Liver (tissue), 9 donors: ENCODE data around the gene MICAL2. TPM values are rescaled to one million over a fixed set of nuclear protein-coding genes. Genes with fewer than 3 reads are reported as not detected.

Experiments
- DNase-seq: peaks from one replicate; pipeline ENCODE4 v3.0.0-alpha.2; 2017; ENCODE audit warnings: low spot score
- H3K27ac ChIP-seq, 2 donors: one replicate each; pipeline ENCODE4 v1.7.0; 2013; ENCODE audit warnings: inconsistent platforms in 2 of 2, low read length in 2 of 2, control low read depth in 1 of 2, low read depth in 1 of 2, mild to moderate bottlenecking in 1 of 2
- H3K27me3 ChIP-seq, 4 donors: one replicate each; pipeline versions ENCODE4 v1.6.1 to v1.7.0; 2013; ENCODE audit warnings: low read length in 3 of 4, inconsistent platforms in 1 of 4, mild to moderate bottlenecking in 1 of 4, moderate library complexity in 1 of 4; ENCODE audit not compliant: control insufficient read depth in 4 of 4, insufficient read depth in 4 of 4
- H3K36me3 ChIP-seq, 4 donors: one replicate each; pipeline versions ENCODE4 v1.6.1 to v1.7.0; 2013; ENCODE audit warnings: low read length in 3 of 4, mild to moderate bottlenecking in 3 of 4, low read depth in 1 of 4, moderate library complexity in 1 of 4; ENCODE audit not compliant: control insufficient read depth in 4 of 4, insufficient read depth in 3 of 4
- H3K4me1 ChIP-seq, 4 donors: one replicate each; pipeline versions ENCODE4 v1.6.1 to v1.7.0; 2013; ENCODE audit warnings: low read length in 3 of 4, mild to moderate bottlenecking in 3 of 4, moderate library complexity in 1 of 4; ENCODE audit not compliant: control insufficient read depth in 4 of 4, insufficient read depth in 4 of 4
- H3K4me3 ChIP-seq, 3 donors: one replicate each; pipeline versions ENCODE4 v1.6.1 to v1.7.0; 2013; ENCODE audit warnings: low read length in 3 of 3, control low read depth in 1 of 3, low read depth in 1 of 3, mild to moderate bottlenecking in 1 of 3
- H3K9ac ChIP-seq, 2 donors: one replicate each; pipeline ENCODE4 v1.7.0; 2013; ENCODE audit warnings: low read length in 2 of 2, mild to moderate bottlenecking in 2 of 2, moderate library complexity in 2 of 2, control low read depth in 1 of 2, low read depth in 1 of 2
- H3K9me3 ChIP-seq, 4 donors: one replicate each; pipeline versions ENCODE4 v1.6.1 to v1.7.0; 2013; ENCODE audit warnings: low read length in 3 of 4; ENCODE audit not compliant: control insufficient read depth in 4 of 4
- EGR1 ChIP-seq, 2 donors: IDR thresholded peaks; 2 replicates each; pipeline ENCODE4 v1.6.1; 2016 to 2018; ENCODE audit warnings: antibody characterized with exemption in 2 of 2, low read depth in 2 of 2
- FOXA2 ChIP-seq: IDR thresholded peaks from 2 replicates; pipeline ENCODE4 v1.6.1; 2016; ENCODE audit warnings: antibody characterized with exemption
- HNF4A ChIP-seq, 2 donors: conservative IDR thresholded peaks; 2 replicates each; pipeline ENCODE4 v1.6.1; 2016; ENCODE audit warnings: antibody characterized with exemption in 2 of 2, mild to moderate bottlenecking in 2 of 2
- HNF4G ChIP-seq: IDR thresholded peaks from 2 replicates; pipeline ENCODE4 v1.6.1; 2016; ENCODE audit warnings: antibody characterized with exemption
- JUND ChIP-seq, 2 donors: IDR thresholded peaks; 2 replicates each; pipeline ENCODE4 v1.6.1; 2016; ENCODE audit warnings: antibody characterized with exemption in 2 of 2
- NR2F2 ChIP-seq: IDR thresholded peaks from 2 replicates; pipeline ENCODE4 v1.6.1; 2016; ENCODE audit warnings: antibody characterized with exemption
- RAD21 ChIP-seq, 2 donors: IDR thresholded peaks; 2 replicates each; pipeline ENCODE4 v1.6.1; 2016; ENCODE audit warnings: antibody characterized with exemption in 2 of 2, mild to moderate bottlenecking in 2 of 2
- RXRA ChIP-seq, 2 donors: IDR thresholded peaks; 2 replicates each; pipeline ENCODE4 v1.6.1; 2017 to 2018; ENCODE audit warnings: antibody characterized with exemption in 2 of 2, mild to moderate bottlenecking in 1 of 2
- WGBS: extraction: QIAGEN DNeasy Blood & Tissue Kit; methylation state at CpG from one replicate; pipeline ENCODE4 v1.1.7; 2013; 5-methylcytosine and 5-hydroxymethylcytosine counted together
- polyA plus RNA-seq, 2 donors: library from polyadenylated mRNA; stranded (reverse) in 1 of 2; unstranded in 1 of 2; fragments of 200-250 nt in 1 of 2; fragments of >200 nt in 1 of 2; fragmentation: Nextera tagmentation in 1 of 2; extraction: Ambion mirVana in 1 of 2; gene quantifications; one replicate each; pipeline versions ENCODE4 v1.2.1 to v1.2.3, GENCODE V29; 2013 to 2015
- total RNA-seq, 2 donors: library from RNA; depleted of rRNA; stranded (reverse); fragments of >200 nt; gene quantifications; one replicate each; pipeline ENCODE4 v1.2.3, GENCODE V29; 2014
- TF ChIP-seq, protein P1 (sequence below): IDR thresholded peaks from 2 replicates; pipeline ENCODE4 v1.6.1; 2016; ENCODE audit warnings: antibody characterized with exemption, mild to moderate bottlenecking
- TF ChIP-seq, protein P2 (sequence below): fragments of 150-350 bp; IDR thresholded peaks from 2 replicates; pipeline ENCODE4 v1.5.1; 2017; ENCODE audit warnings: improper control_type of control experiment, low read depth, low read length; ENCODE audit not compliant: missing input control
- TF ChIP-seq, protein P3 (sequence below): IDR thresholded peaks from 2 replicates; pipeline ENCODE4 v1.6.1; 2016; ENCODE audit warnings: antibody characterized with exemption
- TF ChIP-seq, protein P4 (sequence below): IDR thresholded peaks from 2 replicates; pipeline ENCODE4 v1.6.1; 2016; ENCODE audit warnings: antibody characterized with exemption
- donor health status: healthy.
- donor health status: healthy.
- donor health status: healthy.
- donor health status: healthy.
- donor health status: healthy.

Gene MICAL2
- total and polyA plus RNA-seq, 4 donors = 17.5 to 113 (median 42.9) TPM

DNA sequence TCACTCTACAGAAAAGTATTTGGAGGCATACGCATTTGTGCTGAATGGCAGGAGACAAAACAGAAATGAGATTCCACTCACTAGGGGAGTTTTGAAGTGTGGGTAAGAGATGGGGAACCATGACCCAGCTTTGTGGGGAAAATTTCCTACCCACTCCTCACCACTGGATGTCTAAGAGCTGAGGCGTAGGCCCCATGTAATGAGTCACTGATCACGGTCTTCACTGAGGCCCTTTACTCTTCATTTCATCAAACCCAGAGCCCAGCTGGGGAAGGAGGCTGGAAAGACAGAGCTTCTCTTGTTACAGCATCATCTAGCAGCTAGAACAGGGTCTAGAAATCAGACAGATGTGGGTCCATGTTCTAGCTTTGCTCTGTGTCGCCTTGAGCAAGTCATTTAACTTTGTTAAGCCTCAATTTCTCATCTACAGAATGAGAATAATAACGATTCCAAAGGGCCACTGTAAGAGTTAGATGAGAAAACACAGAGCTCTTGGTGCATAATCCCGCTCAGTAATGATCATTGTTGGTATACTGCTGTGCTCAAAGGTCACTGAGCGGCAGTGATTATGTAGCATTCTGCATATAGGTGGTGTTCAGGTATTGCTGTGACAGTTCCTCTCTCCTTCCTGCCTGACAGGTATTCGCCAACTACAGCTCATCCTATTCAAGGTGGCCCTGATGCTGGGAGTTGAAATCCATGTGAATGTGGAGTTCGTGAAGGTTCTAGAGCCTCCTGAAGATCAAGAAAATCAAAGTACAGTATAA, 97.2 kb downstream of the MICAL2 start:
- Histone ChIP-seq H3K36me3 (peaks cover 3 to 16% (median 8%) of the 10 kb centered on the region in 4 donors), H3K27ac (no peak overlapping the region), H3K9ac (no peak overlapping the region)

DNA sequence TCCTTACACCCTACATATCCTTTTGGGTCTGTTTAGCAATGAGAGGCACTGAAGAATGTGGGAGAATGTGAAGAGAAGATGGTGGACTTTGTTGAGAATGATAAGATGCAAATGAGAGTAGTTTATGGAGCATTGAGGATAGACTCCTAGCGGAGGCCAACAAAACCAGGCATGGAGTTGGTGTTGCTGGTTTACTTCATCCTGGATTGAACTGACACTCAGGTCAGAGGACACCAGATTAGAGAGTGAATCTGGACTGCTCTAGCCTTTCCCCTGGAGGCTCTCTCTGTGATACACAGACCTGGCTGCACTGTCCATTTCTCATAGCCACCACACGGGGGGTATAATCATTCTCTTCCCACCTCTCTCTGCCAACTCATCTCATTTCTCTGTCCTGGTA, 98.7 kb downstream of the MICAL2 start:
- TF ChIP-seq RXRA (IDR thresholded peaks at IDR 0.05) = no peak
- TF ChIP-seq, protein P1, sequence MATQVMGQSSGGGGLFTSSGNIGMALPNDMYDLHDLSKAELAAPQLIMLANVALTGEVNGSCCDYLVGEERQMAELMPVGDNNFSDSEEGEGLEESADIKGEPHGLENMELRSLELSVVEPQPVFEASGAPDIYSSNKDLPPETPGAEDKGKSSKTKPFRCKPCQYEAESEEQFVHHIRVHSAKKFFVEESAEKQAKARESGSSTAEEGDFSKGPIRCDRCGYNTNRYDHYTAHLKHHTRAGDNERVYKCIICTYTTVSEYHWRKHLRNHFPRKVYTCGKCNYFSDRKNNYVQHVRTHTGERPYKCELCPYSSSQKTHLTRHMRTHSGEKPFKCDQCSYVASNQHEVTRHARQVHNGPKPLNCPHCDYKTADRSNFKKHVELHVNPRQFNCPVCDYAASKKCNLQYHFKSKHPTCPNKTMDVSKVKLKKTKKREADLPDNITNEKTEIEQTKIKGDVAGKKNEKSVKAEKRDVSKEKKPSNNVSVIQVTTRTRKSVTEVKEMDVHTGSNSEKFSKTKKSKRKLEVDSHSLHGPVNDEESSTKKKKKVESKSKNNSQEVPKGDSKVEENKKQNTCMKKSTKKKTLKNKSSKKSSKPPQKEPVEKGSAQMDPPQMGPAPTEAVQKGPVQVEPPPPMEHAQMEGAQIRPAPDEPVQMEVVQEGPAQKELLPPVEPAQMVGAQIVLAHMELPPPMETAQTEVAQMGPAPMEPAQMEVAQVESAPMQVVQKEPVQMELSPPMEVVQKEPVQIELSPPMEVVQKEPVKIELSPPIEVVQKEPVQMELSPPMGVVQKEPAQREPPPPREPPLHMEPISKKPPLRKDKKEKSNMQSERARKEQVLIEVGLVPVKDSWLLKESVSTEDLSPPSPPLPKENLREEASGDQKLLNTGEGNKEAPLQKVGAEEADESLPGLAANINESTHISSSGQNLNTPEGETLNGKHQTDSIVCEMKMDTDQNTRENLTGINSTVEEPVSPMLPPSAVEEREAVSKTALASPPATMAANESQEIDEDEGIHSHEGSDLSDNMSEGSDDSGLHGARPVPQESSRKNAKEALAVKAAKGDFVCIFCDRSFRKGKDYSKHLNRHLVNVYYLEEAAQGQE = no peak
- TF ChIP-seq FOXA2 = no peak
- TF ChIP-seq, protein P2, sequence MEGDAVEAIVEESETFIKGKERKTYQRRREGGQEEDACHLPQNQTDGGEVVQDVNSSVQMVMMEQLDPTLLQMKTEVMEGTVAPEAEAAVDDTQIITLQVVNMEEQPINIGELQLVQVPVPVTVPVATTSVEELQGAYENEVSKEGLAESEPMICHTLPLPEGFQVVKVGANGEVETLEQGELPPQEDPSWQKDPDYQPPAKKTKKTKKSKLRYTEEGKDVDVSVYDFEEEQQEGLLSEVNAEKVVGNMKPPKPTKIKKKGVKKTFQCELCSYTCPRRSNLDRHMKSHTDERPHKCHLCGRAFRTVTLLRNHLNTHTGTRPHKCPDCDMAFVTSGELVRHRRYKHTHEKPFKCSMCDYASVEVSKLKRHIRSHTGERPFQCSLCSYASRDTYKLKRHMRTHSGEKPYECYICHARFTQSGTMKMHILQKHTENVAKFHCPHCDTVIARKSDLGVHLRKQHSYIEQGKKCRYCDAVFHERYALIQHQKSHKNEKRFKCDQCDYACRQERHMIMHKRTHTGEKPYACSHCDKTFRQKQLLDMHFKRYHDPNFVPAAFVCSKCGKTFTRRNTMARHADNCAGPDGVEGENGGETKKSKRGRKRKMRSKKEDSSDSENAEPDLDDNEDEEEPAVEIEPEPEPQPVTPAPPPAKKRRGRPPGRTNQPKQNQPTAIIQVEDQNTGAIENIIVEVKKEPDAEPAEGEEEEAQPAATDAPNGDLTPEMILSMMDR = no peak
- TF ChIP-seq, protein P3, sequence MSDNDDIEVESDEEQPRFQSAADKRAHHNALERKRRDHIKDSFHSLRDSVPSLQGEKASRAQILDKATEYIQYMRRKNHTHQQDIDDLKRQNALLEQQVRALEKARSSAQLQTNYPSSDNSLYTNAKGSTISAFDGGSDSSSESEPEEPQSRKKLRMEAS = no peak
- TF ChIP-seq RAD21 (IDR thresholded peaks at IDR 0.05) = no peak
- TF ChIP-seq JUND (IDR thresholded peaks at IDR 0.05) = no peak
- TF ChIP-seq, protein P4, sequence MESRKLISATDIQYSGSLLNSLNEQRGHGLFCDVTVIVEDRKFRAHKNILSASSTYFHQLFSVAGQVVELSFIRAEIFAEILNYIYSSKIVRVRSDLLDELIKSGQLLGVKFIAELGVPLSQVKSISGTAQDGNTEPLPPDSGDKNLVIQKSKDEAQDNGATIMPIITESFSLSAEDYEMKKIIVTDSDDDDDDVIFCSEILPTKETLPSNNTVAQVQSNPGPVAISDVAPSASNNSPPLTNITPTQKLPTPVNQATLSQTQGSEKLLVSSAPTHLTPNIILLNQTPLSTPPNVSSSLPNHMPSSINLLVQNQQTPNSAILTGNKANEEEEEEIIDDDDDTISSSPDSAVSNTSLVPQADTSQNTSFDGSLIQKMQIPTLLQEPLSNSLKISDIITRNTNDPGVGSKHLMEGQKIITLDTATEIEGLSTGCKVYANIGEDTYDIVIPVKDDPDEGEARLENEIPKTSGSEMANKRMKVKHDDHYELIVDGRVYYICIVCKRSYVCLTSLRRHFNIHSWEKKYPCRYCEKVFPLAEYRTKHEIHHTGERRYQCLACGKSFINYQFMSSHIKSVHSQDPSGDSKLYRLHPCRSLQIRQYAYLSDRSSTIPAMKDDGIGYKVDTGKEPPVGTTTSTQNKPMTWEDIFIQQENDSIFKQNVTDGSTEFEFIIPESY = no peak
- no peak for TF ChIP-seq HNF4A (conservative IDR thresholded peaks at IDR 0.05)
- no peak for TF ChIP-seq EGR1 (IDR thresholded peaks at IDR 0.05; ENCODE audit: low read depth in 2 of 2)
- TF ChIP-seq HNF4G = no peak
- Histone ChIP-seq H3K36me3 (peaks cover 2 to 23% (median 17%) of the 10 kb centered on the region in 4 donors), H3K9me3 (no peaks in the 10 kb centered on the region), H3K9ac (no peak overlapping the region), H3K27me3 (no peaks in the 10 kb centered on the region), H3K4me3 (no peak overlapping the region), H3K4me1 (no peaks in the 10 kb centered on the region), H3K27ac (no peak overlapping the region)
- 89% methylated on average over 2 of the region's 2 CpGs for WGBS
- DNase-seq = no peak

More for the DNA sequence above, 97.2 kb downstream of the MICAL2 start:
- no peak for TF ChIP-seq NR2F2
- H3K4me1 ChIP-seq = no peaks in the 10 kb centered on the region
- no peak overlapping the region for H3K4me3 ChIP-seq
- DNase-seq = no peak
- no peaks in the 10 kb centered on the region for H3K9me3 ChIP-seq
- no peaks in the 10 kb centered on the region for H3K27me3 ChIP-seq
- WGBS = 80% methylated on average over 9 of the region's 9 CpGs
